HCT116 (cell line): ENCODE measurements around the gene MAP1S. TPM values are rescaled to one million over a fixed set of nuclear protein-coding genes. Genes with fewer than 3 reads are reported as not detected.

Experiments used
- ATAC-seq: fragments of 200-7000 bp; cut with Tn5 transposase; 2 replicates; pipeline ENCODE4 v1.9.1; 2020; ENCODE audit warnings: mild to moderate bottlenecking, moderate library complexity
- BruUV-seq: library from RNA; stranded (reverse); fragments of 400-500 nt; replicated peaks from 2 replicates; lab custom pipeline; 2021; lab: Mats Ljungman, UMichigan
- CTCF ChIA-PET: fragments of 300-600 bp; sonication (Branson Sonifier 250); formaldehyde crosslinking; loops from one replicate; lab custom pipeline; 2021; ENCODE audit warnings: antibody characterized with exemption; lab: Charles Lee
- POLR2A ChIA-PET: fragments of 300-600, 350-600 bp; sonication (Branson Sonifier 250); formaldehyde crosslinking; loops from one replicate; lab custom pipeline; 2021; ENCODE audit warnings: antibody characterized with exemption; lab: Charles Lee
- RAD21 ChIA-PET, 2 experiments: fragments of 300-600 bp; sonication (Branson Sonifier 250); formaldehyde crosslinking; loops; one replicate each; lab custom pipeline; 2023; ENCODE audit warnings: low total read pairs in 2 of 2; ENCODE audit not compliant: uncharacterized antibody in 2 of 2, unreplicated experiment in 2 of 2, low non-redundant PET in 1 of 2; lab: Charles Lee
- DNase-seq: peaks from one replicate; pipeline ENCODE4 v3.0.0-alpha.2; 2010; ENCODE audit warnings: low read depth, low spot score
- H2AFZ ChIP-seq: fragments of 200-600 bp; shearing (Covaris generic), sonication (generic); 2 replicates; pipeline ENCODE4 v1.6.1; 2017; ENCODE audit warnings: low read depth, mixed run types, mixed read lengths, antibody characterized with exemption, low read length; ENCODE audit not compliant: poor library complexity, severe bottlenecking
- H3K27ac ChIP-seq: 2 replicates; pipeline ENCODE4 v1.5.1; 2012; ENCODE audit warnings: low read depth, low read length
- H3K27me3 ChIP-seq: fragments of 200-600 bp; sonication (generic); 2 replicates; pipeline ENCODE4 v1.6.1; 2016; ENCODE audit warnings: mixed run types, low read length, mixed read lengths; ENCODE audit not compliant: insufficient read depth
- H3K36me3 ChIP-seq, 2 experiments: fragments of 200-500 bp in 1 of 2; fragments of 200-600 bp in 1 of 2; sonication (Bioruptor generic) in 1 of 2; sonication (generic) in 1 of 2; 2 replicates each; pipeline versions ENCODE4 v1.5.1 to v1.6.1; 2014 to 2016; ENCODE audit warnings: low read length in 2 of 2, inconsistent platforms in 1 of 2, mixed read lengths in 1 of 2, mixed run types in 1 of 2; ENCODE audit not compliant: insufficient read depth in 2 of 2, control insufficient read depth in 1 of 2
- H3K4me1 ChIP-seq, 2 experiments: fragments of 200-600 bp in 1 of 2; sonication (generic) in 1 of 2; 2 replicates each; pipeline versions ENCODE4 v1.5.1 to v1.6.1; 2012 to 2017; ENCODE audit warnings: low read length in 2 of 2, inconsistent platforms in 1 of 2, mild to moderate bottlenecking in 1 of 2, mixed read lengths in 1 of 2, mixed run types in 1 of 2, moderate library complexity in 1 of 2; ENCODE audit not compliant: insufficient read depth in 2 of 2, control insufficient read depth in 1 of 2
- H3K4me2 ChIP-seq: fragments of 200-600 bp; sonication (generic); 2 replicates; pipeline ENCODE4 v1.6.1; 2017; ENCODE audit warnings: mixed run types, low read length, mixed read lengths
- H3K4me3 ChIP-seq, 2 experiments: fragments of 200-600 bp in 1 of 2; sonication (generic) in 1 of 2; replicated peaks in 1 of 2; 2 replicates each; pipeline ENCODE4 v1.5.1; 2011 to 2016; ENCODE audit warnings: low read length in 2 of 2, control low read depth in 1 of 2, low read depth in 1 of 2, mild to moderate bottlenecking in 1 of 2, mixed read lengths in 1 of 2, mixed run types in 1 of 2
- H3K79me2 ChIP-seq: fragments of 200-600 bp; sonication (generic); 2 replicates; pipeline ENCODE4 v1.6.1; 2017; ENCODE audit warnings: mild to moderate bottlenecking, mixed run types, low read length, moderate library complexity, mixed read lengths; ENCODE audit not compliant: insufficient read depth
- H3K9ac ChIP-seq: fragments of 200-600 bp; sonication (generic); 2 replicates; pipeline ENCODE4 v1.6.1; 2016; ENCODE audit warnings: low read length, mixed read lengths
- H3K9me2 ChIP-seq: fragments of 200-600 bp; sonication (generic), shearing (Covaris generic); 2 replicates; pipeline ENCODE4 v1.6.1; 2017; ENCODE audit warnings: mixed run types, mild to moderate bottlenecking, moderate library complexity; ENCODE audit not compliant: insufficient read depth
- H3K9me3 ChIP-seq, 2 experiments: fragments of 200-500 bp in 1 of 2; fragments of 200-600 bp in 1 of 2; sonication (Bioruptor generic) in 1 of 2; sonication (generic) in 1 of 2; 2 replicates each; pipeline ENCODE4 v1.6.1; 2014 to 2017; ENCODE audit warnings: low read length in 2 of 2, mixed read lengths in 2 of 2, inconsistent platforms in 1 of 2, low read depth in 1 of 2, mild to moderate bottlenecking in 1 of 2, mixed run types in 1 of 2, moderate library complexity in 1 of 2; ENCODE audit not compliant: control insufficient read depth in 1 of 2, insufficient read depth in 1 of 2
- H4K20me1 ChIP-seq: fragments of 200-600 bp; sonication (generic), shearing (Covaris generic); 2 replicates; pipeline ENCODE4 v1.6.1; 2017; ENCODE audit warnings: mixed run types, mild to moderate bottlenecking, moderate library complexity; ENCODE audit not compliant: insufficient read depth
- CBX3 ChIP-seq: IDR thresholded peaks from 2 replicates; pipeline ENCODE4 v1.6.1; 2012; ENCODE audit warnings: low read depth
- CEBPB ChIP-seq: IDR thresholded peaks from 2 replicates; pipeline ENCODE4 v1.6.1; 2012; ENCODE audit warnings: low read depth
- CTCF ChIP-seq, 3 experiments: fragments of 200-600 bp in 1 of 3; sonication (generic) in 1 of 3; IDR thresholded peaks in 2 of 3; conservative IDR thresholded peaks in 1 of 3; 2 replicates each; pipeline ENCODE4 v1.5.1; 2012 to 2017; ENCODE audit warnings: low read depth in 2 of 3, low read length in 2 of 3, antibody characterized with exemption in 1 of 3, borderline replicate concordance in 1 of 3, control low read depth in 1 of 3, mild to moderate bottlenecking in 1 of 3, mixed read lengths in 1 of 3, mixed run types in 1 of 3, moderate library complexity in 1 of 3; ENCODE audit not compliant: insufficient read depth in 1 of 3
- EGR1 ChIP-seq: IDR thresholded peaks from 2 replicates; pipeline ENCODE4 v1.6.1; 2012; ENCODE audit warnings: low read depth
- ELF1 ChIP-seq: IDR thresholded peaks from 2 replicates; pipeline ENCODE4 v1.6.1; 2012; ENCODE audit warnings: low read depth, borderline replicate concordance
- FOSL1 ChIP-seq: IDR thresholded peaks from 2 replicates; pipeline ENCODE4 v1.6.1; 2012; ENCODE audit warnings: low read depth
- POLR2A ChIP-seq: IDR thresholded peaks from 2 replicates; pipeline ENCODE4 v1.7.0; 2011; ENCODE audit warnings: borderline replicate concordance; ENCODE audit not compliant: insufficient read depth, insufficient read length; ENCODE audit errors: extremely low read depth
- RAD21 ChIP-seq: IDR thresholded peaks from 2 replicates; pipeline ENCODE4 v1.6.1; 2012; ENCODE audit warnings: low read depth, mild to moderate bottlenecking
- SIN3A ChIP-seq: IDR thresholded peaks from 2 replicates; pipeline ENCODE4 v1.6.1; 2012; ENCODE audit warnings: low read depth
- SRF ChIP-seq: IDR thresholded peaks from 2 replicates; pipeline ENCODE4 v1.6.1; 2012; ENCODE audit warnings: low read depth
- TCF7L2 ChIP-seq: IDR thresholded peaks from 2 replicates; pipeline ENCODE4 v1.7.0; 2011; ENCODE audit warnings: borderline replicate concordance, inconsistent platforms; ENCODE audit not compliant: insufficient read depth, insufficient read length; ENCODE audit errors: extremely low read depth
- YY1 ChIP-seq: IDR thresholded peaks from 2 replicates; pipeline ENCODE4 v1.6.1; 2011; ENCODE audit warnings: low read length, low read depth, moderate library complexity, mild to moderate bottlenecking; ENCODE audit not compliant: insufficient replicate concordance; ENCODE audit errors: extremely low read depth
- ZBTB33 ChIP-seq: IDR thresholded peaks from 2 replicates; pipeline ENCODE4 v1.6.1; 2011; ENCODE audit warnings: mild to moderate bottlenecking, low read length, moderate library complexity; ENCODE audit not compliant: insufficient replicate concordance; ENCODE audit errors: extremely low read depth
- ZFX ChIP-seq: fragments of 450-650 bp; IDR thresholded peaks from 2 replicates; pipeline ENCODE4 v1.6.1; 2017
- intact Hi-C: fragments of 100-400 bp; cut with micrococcal nuclease; formaldehyde crosslinking; loops from 2 replicates; pipeline ENCODE4 v1.10.0; 2022
- total RNA-seq: library from RNA; stranded (reverse); gene quantifications from one replicate; pipeline ENCODE4 v1.2.1, GENCODE V29; 2021; ENCODE audit not compliant: unreplicated experiment

Gene MAP1S
- total RNA-seq, 1 experiment from 2014 or later, result 80.8 TPM

GRCh38 chr19:17767559-17767958 is 48.3 kb downstream of the MAP1S start:
- ATAC-seq (no peak), DNase-seq (no peak)
- no peak overlapping the region for H3K9ac ChIP-seq
- H3K4me3 ChIP-seq, result no peak overlapping the region
- H3K9me3 ChIP-seq, result no peaks in the 10 kb centered on the region
- RAD21 ChIA-PET, result interaction anchor here (0.7 to 1.3 kb wide), 2 partner anchors 63 to 71 kb away, joined by 3 read pairs; no protein-coding TSS in a partner anchor
- H3K4me2 ChIP-seq, result no peak overlapping the region
- H2AFZ ChIP-seq, result no peak overlapping the region
- CTCF ChIA-PET, result interaction anchor here (1.7 to 2.3 kb wide), 5 partner anchors 8 to 162 kb away, joined by 5 to 30 read pairs (median 13); partner anchors contain the start of gene RPL18A
- no peaks in the 10 kb centered on the region for H3K36me3 ChIP-seq
- no peaks in the 10 kb centered on the region for H4K20me1 ChIP-seq
- POLR2A ChIA-PET, result interaction anchor here (0.7 to 1.0 kb wide), 2 partner anchors 63 to 87 kb away, joined by 3 to 4 read pairs; no protein-coding TSS in a partner anchor
- H3K27me3 ChIP-seq, result no peaks in the 10 kb centered on the region
- intact Hi-C loops, result loop anchor here (5.0 kb wide), 4 partner anchors 50 to 325 kb away; partner anchors contain the start of gene MAP1S
- H3K9me2 ChIP-seq, result no peaks in the 10 kb centered on the region
- peaks cover 20 to 30% of the 10 kb centered on the region in 2 experiments for H3K4me1 ChIP-seq
- BruUV-seq, result no TSS peak
- H3K27ac ChIP-seq, result no peak overlapping the region
- no peaks in the 10 kb centered on the region for H3K79me2 ChIP-seq
- TF ChIP-seq YY1 (no peak), SRF (no peak), TCF7L2 (no peak), ZFX (no peak), RAD21 (no peak), FOSL1 (no peak), ZBTB33 (no peak), POLR2A (no peak), CTCF (IDR thresholded peaks at IDR 0.05 in 2 of 3, conservative IDR thresholded peaks at IDR 0.05 in 1 of 3; ENCODE audit: borderline replicate concordance in 1 of 3, insufficient read depth in 1 of 3, low read depth in 2 of 3, low read length in 2 of 3) (no peak), SIN3A (no peak), CBX3 (no peak), ELF1 (no peak), EGR1 (no peak), CEBPB (no peak)
